NCI-H2029 (cell line): ENCODE data around the gene POU2F2.
A peak's percentile ranks its signal among the peaks of the same experiment; 100 is the strongest.

Source experiments
- DNase-seq: peaks from one replicate; lab custom pipeline; 2025; lab: John Stamatoyannopoulos, UW

POU2F2 gene

GRCh38 chr19:42154471-42155323 lies 22.5 kb upstream of the POU2F2 start:
- peak; percentile 53 for DNase-seq

GRCh38 chr19:42153672-42154433 lies 21.6 kb upstream of the POU2F2 start:
- no peak for DNase-seq

- DNase-seq, result no peak
Measured at GRCh38 chr19:42152910-42153671, 20.8 kb upstream of the POU2F2 start.

- DNase-seq, result no peak
Measured at GRCh38 chr19:42151782-42152684, 19.8 kb upstream of the POU2F2 start.

GRCh38 chr19:42150911-42151361 lies 18.7 kb upstream of the POU2F2 start:
- no peak for DNase-seq

GRCh38 chr19:42150364-42150763 lies 18.1 kb upstream of the POU2F2 start:
- no peak for DNase-seq

- no peak for DNase-seq
Measured at GRCh38 chr19:42149447-42150202, 17.4 kb upstream of the POU2F2 start.

- no peak for DNase-seq
Measured at GRCh38 chr19:42148266-42148665, 16.0 kb upstream of the POU2F2 start.

GRCh38 chr19:42143341-42144234 lies 11.3 kb upstream of the POU2F2 start:
- no peak for DNase-seq

GRCh38 chr19:42140125-42140754 lies 8.0 kb upstream of the POU2F2 start:
- no peak for DNase-seq

GRCh38 chr19:42134535-42135070 lies 2.4 kb upstream of the POU2F2 start:
- DNase-seq, result no peak

GRCh38 chr19:42132851-42133528 lies 744 bp upstream of the POU2F2 start:
- DNase-seq, result peak; percentile 78

GRCh38 chr19:42131149-42132029 lies 857 bp downstream of the POU2F2 start:
- no peak for DNase-seq

GRCh38 chr19:42130254-42130573 lies 2.0 kb downstream of the POU2F2 start:
- DNase-seq, result no peak

- no peak for DNase-seq
Measured at GRCh38 chr19:42129399-42130253, 2.6 kb downstream of the POU2F2 start.

- no peak for DNase-seq
Measured at GRCh38 chr19:42126574-42126973, 5.7 kb downstream of the POU2F2 start.
